OCI-LY1 (cell line): ENCODE results near the gene SF3B1.

ENCODE experiments used
- EZH2 ChIP-seq: fragments of 200-600 bp; sonication (generic), shearing (Covaris generic); IDR thresholded peaks from 2 replicates; pipeline ENCODE4 v1.8.0; 2017; ENCODE audit warnings: borderline replicate concordance, mixed run types, mild to moderate bottlenecking, antibody characterized with exemption, low read length, moderate library complexity, mixed read lengths
- TF ChIP-seq, protein P1 (sequence below): fragments of 200-600 bp; sonication (generic), shearing (Covaris generic); IDR thresholded peaks from 2 replicates; pipeline ENCODE4 v1.5.1; 2017; ENCODE audit warnings: mild to moderate bottlenecking, antibody characterized with exemption, low read length, moderate library complexity, mixed read lengths

DNA sequence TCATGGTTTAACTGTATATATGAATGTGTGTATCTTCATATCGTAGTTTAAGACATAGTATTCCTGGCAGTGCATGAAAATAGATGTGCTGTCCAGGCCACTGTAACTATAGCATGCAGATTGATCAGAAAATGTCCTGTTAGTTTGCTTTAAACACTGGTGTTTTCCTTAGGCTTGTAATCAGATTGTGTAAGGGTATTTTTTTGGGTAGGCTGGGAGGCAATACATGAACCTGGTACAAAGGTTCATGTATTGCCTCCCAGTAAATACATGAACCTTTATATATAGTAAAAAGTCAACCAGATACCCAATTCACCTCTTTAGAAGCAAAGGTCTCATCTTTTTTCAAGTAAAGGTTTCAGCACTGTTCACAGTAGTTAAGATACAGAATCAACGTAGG, 20.1 kb upstream of the SF3B1 start:
- TF ChIP-seq, protein P1, sequence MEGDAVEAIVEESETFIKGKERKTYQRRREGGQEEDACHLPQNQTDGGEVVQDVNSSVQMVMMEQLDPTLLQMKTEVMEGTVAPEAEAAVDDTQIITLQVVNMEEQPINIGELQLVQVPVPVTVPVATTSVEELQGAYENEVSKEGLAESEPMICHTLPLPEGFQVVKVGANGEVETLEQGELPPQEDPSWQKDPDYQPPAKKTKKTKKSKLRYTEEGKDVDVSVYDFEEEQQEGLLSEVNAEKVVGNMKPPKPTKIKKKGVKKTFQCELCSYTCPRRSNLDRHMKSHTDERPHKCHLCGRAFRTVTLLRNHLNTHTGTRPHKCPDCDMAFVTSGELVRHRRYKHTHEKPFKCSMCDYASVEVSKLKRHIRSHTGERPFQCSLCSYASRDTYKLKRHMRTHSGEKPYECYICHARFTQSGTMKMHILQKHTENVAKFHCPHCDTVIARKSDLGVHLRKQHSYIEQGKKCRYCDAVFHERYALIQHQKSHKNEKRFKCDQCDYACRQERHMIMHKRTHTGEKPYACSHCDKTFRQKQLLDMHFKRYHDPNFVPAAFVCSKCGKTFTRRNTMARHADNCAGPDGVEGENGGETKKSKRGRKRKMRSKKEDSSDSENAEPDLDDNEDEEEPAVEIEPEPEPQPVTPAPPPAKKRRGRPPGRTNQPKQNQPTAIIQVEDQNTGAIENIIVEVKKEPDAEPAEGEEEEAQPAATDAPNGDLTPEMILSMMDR, result no peak
- TF ChIP-seq EZH2, result no peak
